ENCODE measurements around the gene MYRF. TPM values are rescaled to one million over a fixed set of nuclear protein-coding genes. Genes with fewer than 3 reads are reported as not detected.

Gene MYRF
- total and polyA plus RNA-seq, 2 of the 4 experiments (the other 2 are of a cell fraction): 1.6 to 10.7 TPM

DNA sequence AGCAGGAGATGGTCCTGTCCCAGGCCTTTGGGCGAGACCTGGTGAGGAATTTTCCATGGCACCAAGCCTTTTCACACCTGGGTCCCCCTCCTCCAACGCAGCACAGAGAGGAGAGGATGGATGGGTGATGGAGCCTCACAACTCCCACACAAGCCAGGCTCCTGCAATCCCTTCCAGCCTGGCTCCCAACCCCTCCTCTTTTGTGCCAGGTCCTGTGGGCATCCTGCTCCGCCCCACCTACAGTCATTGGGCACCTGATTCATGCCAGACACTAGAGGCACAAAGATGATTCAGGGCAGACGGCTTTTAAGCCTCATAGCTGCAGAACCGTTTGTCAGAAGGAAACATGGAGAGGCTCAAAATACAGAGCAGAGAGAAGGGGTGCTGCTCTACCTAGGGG, 16.1 kb upstream of the MYRF start:
- Histone ChIP-seq H4K5ac (ENCODE audit: low read depth, low read length) (no peak overlapping the region), H2AK5ac (ENCODE audit: low read depth, low read length) (no peak overlapping the region), H4K20me1 (ENCODE audit: insufficient read depth, low read length) (no peaks in the 10 kb centered on the region; the same call in 1 of the 2 replicates), H3K4me3 (ENCODE audit: insufficient read depth, low read depth, low read length) (no peak overlapping the region), H3K4ac (ENCODE audit: low read depth, low read length) (no peak overlapping the region), H3K9me1 (ENCODE audit: insufficient read depth, low read length) (no peaks in the 10 kb centered on the region), H3K4me2 (ENCODE audit: low read depth, low read length) (no peak overlapping the region), H3K23ac (ENCODE audit: low read depth, low read length) (no peak overlapping the region), H3K18ac (ENCODE audit: low read depth, low read length) (no peak overlapping the region), H4K91ac (ENCODE audit: insufficient read depth, low read depth, low read length) (no peak overlapping the region), H3K27ac (ENCODE audit: insufficient read depth, low read length) (no peak overlapping the region), H3K9me3 (ENCODE audit: control insufficient read depth, insufficient read depth, low read length) (no peaks in the 10 kb centered on the region), H3K27me3 (ENCODE audit: control insufficient read depth, insufficient read depth, low read length) (no peaks in the 10 kb centered on the region), H3K4me1 (ENCODE audit: control insufficient read depth, insufficient read depth, low read length) (no peaks in the 10 kb centered on the region), H4K8ac (ENCODE audit: low read depth in 2 of 2, low read length in 2 of 2) (no peak overlapping the region), H2BK15ac (ENCODE audit: low read depth, low read length) (no peak overlapping the region), H3K9ac (ENCODE audit: low read depth, low read length) (no peak overlapping the region), H3K36me3 (ENCODE audit: control insufficient read depth, insufficient read depth, low read length) (peaks cover 16% of the 10 kb centered on the region; the same call in 1 of the 2 replicates), H3K79me1 (ENCODE audit: low read depth in 1 of 2, low read length in 2 of 2) (no peaks in the 10 kb centered on the region), H2BK20ac (ENCODE audit: low read depth, low read length) (no peak overlapping the region), H2BK120ac (ENCODE audit: low read depth, low read length) (no peak overlapping the region), H2AFZ (replicated peaks; ENCODE audit: low read length, poor library complexity) (no peak overlapping the region), H3K56ac (ENCODE audit: extremely low read depth, insufficient read depth, low read length) (no peak overlapping the region), H2BK5ac (ENCODE audit: low read depth, low read length, poor library complexity, severe bottlenecking) (no peak overlapping the region), H2AK9ac (replicated peaks; ENCODE audit: low read depth, low read length, poor library complexity) (no peak overlapping the region), H3K14ac (replicated peaks; ENCODE audit: low read depth, low read length) (no peak overlapping the region)
- ATAC-seq (ENCODE audit: low read depth): no peak
- in situ Hi-C loops (cut with MboI; ENCODE audit: low sequenced_read_pairs) (no loop called here), dilution Hi-C loops (cut with HindIII; ENCODE audit: low sequenced_read_pairs, unreplicated experiment) (no loop called here), intact Hi-C loops (cut with micrococcal nuclease) (loop anchor here (10.0 kb wide), 1 partner anchor 152 kb away; the partner anchor contains the start of gene SYT7)
- TF ChIP-seq NFE2L2 (IDR thresholded peaks at IDR 0.05; ENCODE audit: low read depth, low read length): no peak
- TF ChIP-seq POLR2A (IDR thresholded peaks at IDR 0.05; ENCODE audit: low read depth, low read length): no peak
- no peak for TF ChIP-seq CHD1 (IDR thresholded peaks at IDR 0.05; ENCODE audit: low read depth, low read length)
- TF ChIP-seq MXI1 (IDR thresholded peaks at IDR 0.05; ENCODE audit: borderline replicate concordance, low read depth, low read length): no peak
- no peak for TF ChIP-seq RAD21 (IDR thresholded peaks at IDR 0.05; ENCODE audit: low read length)
- TF ChIP-seq FOS (IDR thresholded peaks at IDR 0.05; ENCODE audit: low read depth, low read length): no peak
- TF ChIP-seq SMC3 (IDR thresholded peaks at IDR 0.05; ENCODE audit: low read depth, low read length): no peak
- TF ChIP-seq, protein P1, sequence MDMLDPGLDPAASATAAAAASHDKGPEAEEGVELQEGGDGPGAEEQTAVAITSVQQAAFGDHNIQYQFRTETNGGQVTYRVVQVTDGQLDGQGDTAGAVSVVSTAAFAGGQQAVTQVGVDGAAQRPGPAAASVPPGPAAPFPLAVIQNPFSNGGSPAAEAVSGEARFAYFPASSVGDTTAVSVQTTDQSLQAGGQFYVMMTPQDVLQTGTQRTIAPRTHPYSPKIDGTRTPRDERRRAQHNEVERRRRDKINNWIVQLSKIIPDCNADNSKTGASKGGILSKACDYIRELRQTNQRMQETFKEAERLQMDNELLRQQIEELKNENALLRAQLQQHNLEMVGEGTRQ (IDR thresholded peaks at IDR 0.05; ENCODE audit: low read depth, low read length): no peak
- TF ChIP-seq, protein P2, sequence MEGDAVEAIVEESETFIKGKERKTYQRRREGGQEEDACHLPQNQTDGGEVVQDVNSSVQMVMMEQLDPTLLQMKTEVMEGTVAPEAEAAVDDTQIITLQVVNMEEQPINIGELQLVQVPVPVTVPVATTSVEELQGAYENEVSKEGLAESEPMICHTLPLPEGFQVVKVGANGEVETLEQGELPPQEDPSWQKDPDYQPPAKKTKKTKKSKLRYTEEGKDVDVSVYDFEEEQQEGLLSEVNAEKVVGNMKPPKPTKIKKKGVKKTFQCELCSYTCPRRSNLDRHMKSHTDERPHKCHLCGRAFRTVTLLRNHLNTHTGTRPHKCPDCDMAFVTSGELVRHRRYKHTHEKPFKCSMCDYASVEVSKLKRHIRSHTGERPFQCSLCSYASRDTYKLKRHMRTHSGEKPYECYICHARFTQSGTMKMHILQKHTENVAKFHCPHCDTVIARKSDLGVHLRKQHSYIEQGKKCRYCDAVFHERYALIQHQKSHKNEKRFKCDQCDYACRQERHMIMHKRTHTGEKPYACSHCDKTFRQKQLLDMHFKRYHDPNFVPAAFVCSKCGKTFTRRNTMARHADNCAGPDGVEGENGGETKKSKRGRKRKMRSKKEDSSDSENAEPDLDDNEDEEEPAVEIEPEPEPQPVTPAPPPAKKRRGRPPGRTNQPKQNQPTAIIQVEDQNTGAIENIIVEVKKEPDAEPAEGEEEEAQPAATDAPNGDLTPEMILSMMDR (conservative IDR thresholded peaks at IDR 0.05; ENCODE audit: low read depth, low read length): no peak
- TF ChIP-seq, protein P3, sequence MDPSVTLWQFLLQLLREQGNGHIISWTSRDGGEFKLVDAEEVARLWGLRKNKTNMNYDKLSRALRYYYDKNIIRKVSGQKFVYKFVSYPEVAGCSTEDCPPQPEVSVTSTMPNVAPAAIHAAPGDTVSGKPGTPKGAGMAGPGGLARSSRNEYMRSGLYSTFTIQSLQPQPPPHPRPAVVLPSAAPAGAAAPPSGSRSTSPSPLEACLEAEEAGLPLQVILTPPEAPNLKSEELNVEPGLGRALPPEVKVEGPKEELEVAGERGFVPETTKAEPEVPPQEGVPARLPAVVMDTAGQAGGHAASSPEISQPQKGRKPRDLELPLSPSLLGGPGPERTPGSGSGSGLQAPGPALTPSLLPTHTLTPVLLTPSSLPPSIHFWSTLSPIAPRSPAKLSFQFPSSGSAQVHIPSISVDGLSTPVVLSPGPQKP (IDR thresholded peaks at IDR 0.05; ENCODE audit: borderline replicate concordance, low read depth, low read length): no peak
- no peak for TF ChIP-seq BHLHE40 (IDR thresholded peaks at IDR 0.05; ENCODE audit: low read depth, low read length)
- TF ChIP-seq MAFK (IDR thresholded peaks at IDR 0.05; ENCODE audit: low read depth, low read length): no peak
- TF ChIP-seq CEBPB (IDR thresholded peaks at IDR 0.05; ENCODE audit: low read depth, low read length): no peak
- no peak for TF ChIP-seq RCOR1 (IDR thresholded peaks at IDR 0.05; ENCODE audit: insufficient replicate concordance, low read length)
- no peak for DNase-seq
- CTCF ChIA-PET: no interaction called here
- POLR2A ChIA-PET (ENCODE audit: unreplicated experiment): no interaction called here
- BruUV-seq (replicated peaks): no TSS peak
- no CpG with 5 or more reads among the region's 5 CpGs for WGBS, 2 experiments (ENCODE audit: extremely low coverage in 2 of 2, insufficient read length in 1 of 2)
